GM19193 (cell line): Measurements from ENCODE around the gene C10orf95.

Experiments used
- POLR2A ChIP-seq: IDR thresholded peaks from 4 replicates; pipeline ENCODE4 v1.6.1; 2011; ENCODE audit not compliant: insufficient read depth, insufficient read length; ENCODE audit errors: extremely low read depth

Gene C10orf95

GRCh38 chr10:102425444-102425843 lies 25.9 kb downstream of the C10orf95 start:
- no peak for TF ChIP-seq POLR2A

GRCh38 chr10:102424916-102425315 lies 26.4 kb downstream of the C10orf95 start:
- TF ChIP-seq POLR2A = no peak

- no peak for TF ChIP-seq POLR2A
Measured at GRCh38 chr10:102424145-102424544, 27.2 kb downstream of the C10orf95 start.

GRCh38 chr10:102423372-102423968 lies 27.9 kb downstream of the C10orf95 start:
- TF ChIP-seq POLR2A = no peak

- TF ChIP-seq POLR2A = peak; percentile 36
Measured at GRCh38 chr10:102422545-102423129, 28.7 kb downstream of the C10orf95 start.

- no peak for TF ChIP-seq POLR2A
Measured at GRCh38 chr10:102421757-102422512, 29.4 kb downstream of the C10orf95 start.

GRCh38 chr10:102421507-102421756 lies 29.9 kb downstream of the C10orf95 start:
- TF ChIP-seq POLR2A = no peak

- peak; percentile 69 for TF ChIP-seq POLR2A
Measured at GRCh38 chr10:102420714-102421506, 30.4 kb downstream of the C10orf95 start, which contains the start of gene FBXL15. Gene FBXL15 (plus strand): TSS chr10:102420836. CDS start chr10:102421130, 294 bp downstream.

- TF ChIP-seq POLR2A = no peak
Measured at GRCh38 chr10:102420181-102420713, 31.1 kb downstream of the C10orf95 start.

GRCh38 chr10:102419269-102420180 lies 31.8 kb downstream of the C10orf95 start:
- TF ChIP-seq POLR2A = no peak

GRCh38 chr10:102418622-102419268 lies 32.6 kb downstream of the C10orf95 start, which contains the start of gene PSD:
Gene PSD (minus strand): TSS chr10:102418785. CDS start chr10:102417038, 1,747 bp downstream.
- TF ChIP-seq POLR2A = no peak

- TF ChIP-seq POLR2A = no peak
Measured at GRCh38 chr10:102416695-102417094, 34.6 kb downstream of the C10orf95 start.

- no peak for TF ChIP-seq POLR2A
Measured at GRCh38 chr10:102416283-102416682, 35.1 kb downstream of the C10orf95 start.
